Peyer's patch (tissue), 4 donors: ENCODE data around the gene GRAMD4. TPM values are rescaled to one million over a fixed set of nuclear protein-coding genes. Genes with fewer than 3 reads are reported as not detected.

Experiments used
- DNase-seq, 3 donors: peaks; one replicate each; pipeline ENCODE4 v3.0.0-alpha.2; 2017 to 2019
- H3K27ac ChIP-seq, 4 donors: fragments of 200-600 bp; sonication (generic); one replicate each; pipeline ENCODE4 v1.5.1; 2016 to 2019
- H3K27me3 ChIP-seq, 2 donors: fragments of 200-600 bp; sonication (generic); one replicate each; pipeline ENCODE4 v1.5.1; 2019
- H3K36me3 ChIP-seq, 3 donors: fragments of 200-600 bp; sonication (generic); one replicate each; pipeline ENCODE4 v1.5.1; 2016 to 2019
- H3K4me1 ChIP-seq, 4 donors: fragments of 200-600 bp; sonication (generic); one replicate each; pipeline ENCODE4 v1.5.1; 2016 to 2019
- H3K4me3 ChIP-seq, 4 donors: fragments of 200-600 bp; sonication (generic); 1 replicate in 3 of 4; 2 replicates in 1 of 4; pipeline ENCODE4 v1.5.1; 2016 to 2019; ENCODE audit warnings: mild to moderate bottlenecking in 1 of 4
- H3K9me3 ChIP-seq, 4 donors: fragments of 200-600 bp; sonication (generic); one replicate each; pipeline ENCODE4 v1.5.1; 2016 to 2019; ENCODE audit warnings: mild to moderate bottlenecking in 1 of 4
- POLR2A ChIP-seq, 2 donors: fragments of 450-650 bp; IDR thresholded peaks; one replicate each; pipeline ENCODE4 v1.5.1; 2017; ENCODE audit warnings: antibody characterized with exemption in 2 of 2, mild to moderate bottlenecking in 2 of 2, moderate library complexity in 2 of 2
- total RNA-seq, 4 donors: library from RNA; depleted of rRNA; stranded (reverse); fragments of >200 nt; gene quantifications; one replicate each; pipeline ENCODE4 v1.1.0, GENCODE V29; 2016
- TF ChIP-seq, protein P1 (sequence below), 6 experiments: fragments of 450-650 bp in 4 of 6; fragments of 200-600 bp in 2 of 6; sonication (generic) in 1 of 6; IDR thresholded peaks; one replicate each; pipeline ENCODE4 v1.5.1; 2017 to 2019; ENCODE audit warnings: antibody characterized with exemption in 6 of 6, mild to moderate bottlenecking in 3 of 6, moderate library complexity in 1 of 6

The GRAMD4 gene
- total RNA-seq, 4 donors from 2014 or later: 98.2 to 428 (median 422) TPM

DNA sequence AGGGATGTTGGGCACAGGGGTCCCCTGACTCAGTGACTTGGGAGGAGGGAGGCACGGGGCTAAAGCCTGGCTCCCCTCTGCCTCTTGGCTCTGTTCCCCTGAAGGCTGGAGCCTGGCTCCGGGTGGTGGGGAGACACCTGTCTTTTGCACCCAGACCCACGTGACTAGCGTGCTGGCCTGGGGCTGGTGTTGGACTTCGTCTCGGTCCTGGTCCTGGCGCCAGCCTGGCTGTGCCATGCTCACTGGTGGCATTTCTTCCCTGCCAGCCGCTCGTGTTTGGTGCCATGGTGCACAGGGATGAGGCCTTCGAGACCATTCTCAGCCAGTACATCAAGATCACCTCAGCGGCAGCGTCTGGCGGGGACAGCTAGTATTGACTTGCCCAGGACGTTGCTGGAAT is 56.7 kb downstream of the GRAMD4 start:
- Histone ChIP-seq H3K27ac (no peak overlapping the region), H3K9me3 (no peaks in the 10 kb centered on the region), H3K36me3 (peaks cover 0 to 58% (median 0%) of the 10 kb centered on the region in 3 donors), H3K4me3 (no peak overlapping the region), H3K27me3 (no peaks in the 10 kb centered on the region), H3K4me1 (peaks cover 0 to 13% (median 7%) of the 10 kb centered on the region in 4 donors)
- no peak for DNase-seq
- TF ChIP-seq, protein P1, sequence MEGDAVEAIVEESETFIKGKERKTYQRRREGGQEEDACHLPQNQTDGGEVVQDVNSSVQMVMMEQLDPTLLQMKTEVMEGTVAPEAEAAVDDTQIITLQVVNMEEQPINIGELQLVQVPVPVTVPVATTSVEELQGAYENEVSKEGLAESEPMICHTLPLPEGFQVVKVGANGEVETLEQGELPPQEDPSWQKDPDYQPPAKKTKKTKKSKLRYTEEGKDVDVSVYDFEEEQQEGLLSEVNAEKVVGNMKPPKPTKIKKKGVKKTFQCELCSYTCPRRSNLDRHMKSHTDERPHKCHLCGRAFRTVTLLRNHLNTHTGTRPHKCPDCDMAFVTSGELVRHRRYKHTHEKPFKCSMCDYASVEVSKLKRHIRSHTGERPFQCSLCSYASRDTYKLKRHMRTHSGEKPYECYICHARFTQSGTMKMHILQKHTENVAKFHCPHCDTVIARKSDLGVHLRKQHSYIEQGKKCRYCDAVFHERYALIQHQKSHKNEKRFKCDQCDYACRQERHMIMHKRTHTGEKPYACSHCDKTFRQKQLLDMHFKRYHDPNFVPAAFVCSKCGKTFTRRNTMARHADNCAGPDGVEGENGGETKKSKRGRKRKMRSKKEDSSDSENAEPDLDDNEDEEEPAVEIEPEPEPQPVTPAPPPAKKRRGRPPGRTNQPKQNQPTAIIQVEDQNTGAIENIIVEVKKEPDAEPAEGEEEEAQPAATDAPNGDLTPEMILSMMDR (IDR thresholded peaks at IDR 0.05): no peak
- TF ChIP-seq POLR2A (IDR thresholded peaks at IDR 0.05): no peak

DNA sequence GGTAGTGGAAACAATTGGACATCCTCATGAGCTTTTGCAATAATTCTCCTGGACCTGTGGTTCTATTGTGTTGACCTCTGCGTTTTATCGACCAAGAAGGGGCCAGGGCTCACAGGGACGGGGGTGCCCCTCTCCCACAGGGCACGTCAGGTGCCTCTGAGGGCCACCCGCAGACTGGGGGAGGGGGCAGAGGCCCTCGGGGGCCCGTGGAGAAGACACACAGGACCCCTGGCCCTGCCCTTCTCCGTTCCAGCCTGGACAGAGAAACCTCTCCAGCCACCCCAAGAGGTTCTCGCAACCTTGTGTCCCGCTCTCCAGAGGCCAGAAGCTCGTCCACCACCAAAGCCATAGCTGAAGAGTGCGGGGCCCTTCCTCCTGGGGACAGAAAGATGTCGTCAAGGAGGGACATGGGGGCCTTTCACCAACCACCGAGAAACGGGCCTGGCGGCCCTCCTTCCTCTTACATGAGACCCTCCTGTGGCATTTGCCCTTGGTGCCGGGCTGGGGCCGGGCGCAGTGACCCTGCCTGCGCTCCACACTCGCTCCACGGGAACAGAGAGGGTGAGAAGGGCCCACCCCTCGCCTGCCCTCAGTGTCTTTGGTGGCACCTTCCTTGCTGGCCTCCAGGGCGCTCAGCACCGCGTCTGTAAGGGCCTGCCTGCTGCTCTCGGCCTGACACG is 57.3 kb downstream of the GRAMD4 start:
- no peak for DNase-seq
- H3K27ac ChIP-seq: no peak overlapping the region
- H3K4me3 ChIP-seq: no peak overlapping the region
- TF ChIP-seq POLR2A (IDR thresholded peaks at IDR 0.05): no peak
- TF ChIP-seq, protein P1 (IDR thresholded peaks at IDR 0.05): no peak
- H3K4me1 ChIP-seq: peaks cover 0 to 13% (median 3%) of the 10 kb centered on the region in 4 donors
- no peaks in the 10 kb centered on the region for H3K27me3 ChIP-seq
- no peaks in the 10 kb centered on the region for H3K9me3 ChIP-seq
- H3K36me3 ChIP-seq: peaks cover 0 to 58% (median 0%) of the 10 kb centered on the region in 3 donors

DNA sequence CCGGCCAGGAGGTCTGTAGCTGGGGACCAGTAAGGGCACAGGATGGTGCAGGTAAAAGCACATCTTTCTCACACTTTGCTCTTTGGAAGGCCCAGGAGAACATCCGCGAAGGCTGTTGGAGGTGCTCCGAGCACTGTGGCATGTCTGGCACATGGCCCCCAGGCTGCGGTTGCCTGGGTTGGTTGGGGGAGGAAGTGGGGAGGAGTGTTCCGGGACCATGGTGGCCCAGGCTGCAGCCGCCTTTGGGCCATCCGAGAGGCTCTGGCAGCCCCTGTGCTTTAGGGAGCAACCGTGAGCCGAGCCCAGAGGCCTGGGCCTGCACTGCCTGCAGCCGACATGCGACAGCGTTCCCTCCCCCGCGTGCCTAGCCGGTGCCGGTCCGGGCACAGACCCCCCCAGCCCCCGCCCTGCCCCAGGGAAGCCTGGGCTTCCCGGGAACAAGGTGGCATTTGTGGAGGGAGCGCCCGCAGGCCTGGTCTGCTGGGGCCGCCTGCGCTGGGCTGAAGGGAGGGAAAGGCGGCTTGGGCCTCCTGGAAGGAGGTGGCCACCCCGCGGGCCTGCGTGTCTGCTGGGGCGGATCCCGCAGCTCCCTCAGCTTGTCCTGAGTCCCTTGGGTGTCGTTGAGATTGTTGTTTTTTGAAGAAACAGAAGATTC is 57.9 kb downstream of the GRAMD4 start:
- DNase-seq: no peak
- Histone ChIP-seq H3K4me3 (no peak overlapping the region), H3K27me3 (no peaks in the 10 kb centered on the region), H3K9me3 (no peaks in the 10 kb centered on the region), H3K27ac (no peak overlapping the region), H3K36me3 (peaks cover 0 to 53% (median 0%) of the 10 kb centered on the region in 3 donors), H3K4me1 (peaks cover 0 to 13% (median 0%) of the 10 kb centered on the region in 4 donors)
- TF ChIP-seq, protein P1 (IDR thresholded peaks at IDR 0.05): no peak
- TF ChIP-seq POLR2A (IDR thresholded peaks at IDR 0.05): no peak

DNA sequence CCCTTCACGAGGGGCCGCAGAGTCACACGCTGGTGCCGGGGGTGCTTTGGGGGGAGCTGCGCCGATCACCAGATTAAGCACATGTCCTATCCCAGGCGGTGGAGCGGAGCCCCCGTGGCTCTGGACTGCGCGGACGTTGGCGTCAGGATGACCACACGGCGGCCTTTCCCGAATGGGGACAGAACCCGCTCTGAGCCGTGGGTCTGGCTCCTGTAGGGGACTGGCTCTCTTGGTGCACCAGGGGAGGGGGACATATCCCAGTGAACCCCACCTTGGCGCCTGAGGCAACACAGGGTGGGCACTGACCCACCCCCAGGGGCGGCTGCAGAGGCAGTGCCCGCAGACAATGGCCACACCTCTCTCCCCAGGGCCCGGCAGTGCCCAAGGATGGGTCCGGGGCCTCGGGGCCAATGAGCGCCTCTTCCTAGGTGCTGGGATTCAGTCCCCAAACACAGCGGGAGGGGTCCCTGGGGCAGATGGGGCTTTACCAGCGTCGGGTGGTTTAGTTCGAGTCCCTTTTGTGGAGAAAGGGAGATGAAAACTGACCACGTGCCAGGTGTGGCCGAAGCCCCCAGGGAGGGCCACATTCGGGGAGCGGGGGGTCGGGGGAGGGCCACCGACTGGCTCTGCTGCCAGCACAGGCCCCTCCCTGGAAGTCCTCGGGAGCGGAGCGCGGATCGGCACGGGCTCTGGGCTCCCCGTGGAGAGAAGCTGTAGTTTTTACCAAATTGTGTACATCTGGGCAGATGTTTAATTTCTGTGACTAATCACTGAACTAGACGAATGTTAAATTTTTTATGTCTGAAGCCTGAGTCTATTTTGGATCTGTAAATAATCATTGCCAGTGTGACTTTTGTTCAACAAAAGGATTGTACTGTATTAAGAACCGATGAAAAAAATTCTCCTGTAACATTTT is 58.9 kb downstream of the GRAMD4 start:
- peak overlapping the region in 2 of 4 donors; percentile 6 to 10 for H3K27ac ChIP-seq
- H3K4me1 ChIP-seq: peaks cover under 1 to 10% (median 3%) of the 10 kb centered on the region in 4 donors
- H3K36me3 ChIP-seq: peaks cover 0 to 49% (median 0%) of the 10 kb centered on the region in 3 donors
- H3K9me3 ChIP-seq: no peaks in the 10 kb centered on the region
- H3K4me3 ChIP-seq: no peak overlapping the region
- no peak for TF ChIP-seq POLR2A (IDR thresholded peaks at IDR 0.05)
- TF ChIP-seq, protein P1 (IDR thresholded peaks at IDR 0.05): no peak
- no peak for DNase-seq
- no peaks in the 10 kb centered on the region for H3K27me3 ChIP-seq

DNA sequence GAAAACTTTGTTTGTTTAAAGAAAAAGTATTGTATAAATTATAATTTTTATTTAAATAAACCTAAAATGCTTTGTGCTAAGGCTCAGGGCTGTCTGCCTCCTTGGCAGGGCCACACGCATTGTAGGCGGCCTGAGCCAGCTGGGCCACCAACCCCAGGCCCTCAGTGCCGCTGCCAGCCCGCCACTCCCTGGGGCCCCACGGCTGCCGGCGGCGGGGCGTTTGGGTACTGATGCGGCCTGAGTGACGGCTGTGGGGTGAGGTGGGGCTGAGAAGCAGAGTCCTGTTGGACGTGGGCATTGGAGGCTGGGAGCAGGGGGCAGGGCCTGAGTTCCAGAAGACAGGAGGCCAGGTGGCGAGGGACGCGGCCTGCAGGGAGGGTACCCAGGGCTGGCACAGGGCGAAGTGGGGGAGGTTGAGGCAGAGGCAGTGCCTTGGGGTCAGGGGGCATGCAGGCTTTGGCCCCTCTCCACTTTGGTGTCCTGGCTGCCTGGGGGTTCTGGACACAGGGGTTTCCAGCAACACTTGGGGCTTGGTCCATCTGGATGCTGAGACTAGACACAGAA is 59.6 kb downstream of the GRAMD4 start:
- Histone ChIP-seq H3K4me1 (peaks cover 5 to 12% (median 9%) of the 10 kb centered on the region in 4 donors), H3K4me3 (no peak overlapping the region), H3K27me3 (no peaks in the 10 kb centered on the region), H3K27ac (peak overlapping the region in 1 of 4 donors; percentile 37), H3K36me3 (peaks cover 0 to 43% (median 0%) of the 10 kb centered on the region in 3 donors), H3K9me3 (no peaks in the 10 kb centered on the region)
- no peak for TF ChIP-seq POLR2A (IDR thresholded peaks at IDR 0.05)
- TF ChIP-seq, protein P1 (IDR thresholded peaks at IDR 0.05): no peak
- DNase-seq: no peak
